Eye (tissue), 1 donor: ENCODE measurements around the gene NHEJ1.

Experiments used
- DNase-seq: peaks from one replicate; pipeline ENCODE4 v3.0.0-alpha.2; 2015

Gene NHEJ1

DNA sequence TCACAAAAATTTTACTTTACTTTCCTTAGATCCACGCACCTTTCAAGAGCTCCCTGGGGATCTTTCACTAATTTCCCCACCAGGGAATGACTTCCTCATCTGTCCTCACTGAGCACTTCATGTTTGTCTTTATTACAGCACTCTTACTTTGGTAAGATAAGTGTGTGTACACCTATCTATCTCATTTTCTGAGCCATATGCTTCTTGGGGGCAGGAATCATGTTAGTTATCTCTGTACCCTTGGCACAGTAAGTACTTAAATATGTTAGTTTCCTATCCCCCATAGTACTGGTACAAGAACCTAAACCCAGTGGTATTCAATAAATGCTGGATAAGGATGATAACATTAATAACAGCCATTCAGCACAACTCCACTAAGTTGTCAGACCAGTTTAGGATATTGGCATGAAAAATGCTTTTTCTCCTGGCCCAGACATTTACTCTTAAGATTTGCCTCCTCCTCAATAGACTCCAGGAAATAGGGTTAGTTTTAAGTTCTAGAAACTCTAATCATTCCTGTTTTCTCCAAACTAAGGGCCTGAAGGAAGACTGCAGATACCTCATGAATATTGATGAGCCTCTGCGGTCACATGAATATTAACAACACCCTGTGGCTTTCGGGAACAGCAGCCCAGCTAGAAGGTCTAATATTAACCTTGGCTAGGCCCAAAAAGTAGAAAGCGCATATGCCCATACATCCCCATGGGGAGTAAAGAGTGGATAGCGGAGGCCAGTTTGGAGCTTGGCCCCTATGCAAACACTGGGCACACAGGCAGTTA, 38.2 kb downstream of the NHEJ1 start:
- no peak for DNase-seq

DNA sequence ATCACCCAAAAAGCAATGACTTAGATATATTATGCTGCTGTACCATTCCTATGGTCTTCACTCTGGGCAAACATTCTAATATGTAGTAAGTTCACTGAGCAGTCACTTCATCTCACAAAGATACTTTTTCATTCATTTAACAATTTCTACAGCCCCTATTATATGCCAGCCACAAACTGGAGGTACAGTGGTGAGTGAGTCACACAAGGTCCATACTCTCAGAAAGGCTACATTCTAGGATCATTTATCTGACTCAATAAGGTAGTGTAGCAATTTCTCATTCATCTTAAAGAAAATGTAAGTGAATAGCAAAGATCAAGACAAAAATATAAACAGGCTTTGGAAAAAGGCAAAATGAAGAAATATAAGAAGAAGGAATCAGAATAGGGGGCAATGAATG, 40.5 kb downstream of the NHEJ1 start:
- DNase-seq = no peak

DNA sequence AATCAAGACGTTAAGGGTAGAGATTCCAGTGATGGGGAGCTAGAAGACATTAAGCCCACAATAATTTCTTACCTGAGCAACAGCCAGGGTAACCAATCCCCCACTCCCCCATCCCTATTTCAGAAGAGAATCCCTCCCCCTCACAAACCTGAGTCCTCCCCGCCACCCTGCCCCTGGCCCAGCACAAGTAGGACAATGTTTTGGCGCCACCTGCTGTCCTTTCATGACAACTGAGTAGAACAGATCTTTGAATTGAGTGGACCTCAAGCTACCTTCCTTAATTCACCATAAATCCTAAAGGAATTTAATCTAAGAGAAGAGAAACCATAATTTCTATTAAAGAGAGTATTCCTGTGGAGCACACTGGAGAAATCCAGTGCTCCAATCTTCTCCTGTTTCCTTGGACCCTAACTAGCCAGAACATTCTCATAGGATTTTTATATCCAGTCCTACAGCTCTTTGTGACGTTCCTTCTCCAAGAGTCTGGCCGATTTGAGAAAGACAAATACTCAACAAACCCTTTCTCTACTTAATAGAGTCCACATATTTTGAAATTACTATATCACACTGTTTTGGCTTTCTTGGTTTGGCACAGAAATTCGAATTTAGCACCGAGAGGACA, 41.1 kb downstream of the NHEJ1 start:
- DNase-seq = peak; percentile 76

DNA sequence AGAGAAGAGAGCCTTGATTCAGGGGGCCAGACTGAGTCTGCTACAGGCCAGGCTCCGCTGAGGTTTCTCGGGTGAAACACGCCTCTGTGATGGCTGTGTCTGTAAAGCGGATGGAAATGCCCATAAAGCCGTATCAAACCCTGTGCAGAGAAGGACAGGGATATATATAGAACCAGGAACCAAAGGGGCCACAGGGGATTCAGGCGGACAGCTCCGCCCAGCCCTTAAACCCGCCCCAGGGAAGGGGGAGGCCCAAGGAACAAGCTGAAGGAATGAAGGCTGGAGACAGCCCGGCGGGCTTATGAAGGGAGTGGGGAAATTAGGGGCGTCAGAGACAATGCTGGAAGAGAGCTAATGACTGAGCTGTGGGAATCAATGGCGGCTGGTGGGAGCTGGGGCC, 42.1 kb downstream of the NHEJ1 start:
- no peak for DNase-seq

DNA sequence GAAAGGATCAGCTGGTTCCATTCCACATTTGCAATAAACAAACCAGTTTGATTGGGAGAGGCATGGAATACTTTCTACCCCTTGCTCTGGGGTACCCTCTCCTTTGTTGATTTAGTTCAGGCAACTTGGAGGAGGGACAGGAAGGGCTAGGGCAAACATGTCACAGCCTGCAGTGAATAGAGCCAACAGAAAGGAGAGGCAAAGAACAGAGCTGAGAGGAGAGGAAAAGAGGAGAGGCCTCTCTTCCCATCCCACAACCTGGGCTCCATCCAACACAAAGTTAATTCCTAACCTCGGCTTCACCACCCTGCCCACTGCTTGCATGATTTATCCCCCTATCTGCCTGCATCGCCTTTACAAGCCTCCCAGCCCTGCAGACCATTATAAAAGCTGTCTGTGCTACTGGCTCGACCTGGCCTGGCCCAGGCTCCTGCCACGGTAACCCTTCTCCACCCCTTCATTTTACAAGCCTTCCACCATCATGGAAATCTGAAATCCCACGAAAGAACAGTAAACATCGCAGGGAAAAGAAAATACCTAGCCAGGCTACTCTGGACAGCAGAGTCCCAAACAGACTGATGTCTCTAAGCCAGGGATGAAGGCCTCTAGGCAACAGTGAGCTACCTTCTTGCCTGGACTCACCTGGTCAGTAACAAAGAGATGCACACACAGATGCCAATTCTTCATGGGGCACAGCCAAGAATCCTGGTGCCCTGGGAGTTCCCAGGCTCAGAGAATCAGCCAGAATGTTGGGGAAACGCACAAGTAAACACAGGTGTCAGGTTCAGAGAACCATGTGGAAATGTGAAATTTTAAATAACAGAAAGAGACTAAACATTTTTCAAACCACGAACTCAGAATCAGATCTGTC, 43.6 kb downstream of the NHEJ1 start:
- DNase-seq = no peak

DNA sequence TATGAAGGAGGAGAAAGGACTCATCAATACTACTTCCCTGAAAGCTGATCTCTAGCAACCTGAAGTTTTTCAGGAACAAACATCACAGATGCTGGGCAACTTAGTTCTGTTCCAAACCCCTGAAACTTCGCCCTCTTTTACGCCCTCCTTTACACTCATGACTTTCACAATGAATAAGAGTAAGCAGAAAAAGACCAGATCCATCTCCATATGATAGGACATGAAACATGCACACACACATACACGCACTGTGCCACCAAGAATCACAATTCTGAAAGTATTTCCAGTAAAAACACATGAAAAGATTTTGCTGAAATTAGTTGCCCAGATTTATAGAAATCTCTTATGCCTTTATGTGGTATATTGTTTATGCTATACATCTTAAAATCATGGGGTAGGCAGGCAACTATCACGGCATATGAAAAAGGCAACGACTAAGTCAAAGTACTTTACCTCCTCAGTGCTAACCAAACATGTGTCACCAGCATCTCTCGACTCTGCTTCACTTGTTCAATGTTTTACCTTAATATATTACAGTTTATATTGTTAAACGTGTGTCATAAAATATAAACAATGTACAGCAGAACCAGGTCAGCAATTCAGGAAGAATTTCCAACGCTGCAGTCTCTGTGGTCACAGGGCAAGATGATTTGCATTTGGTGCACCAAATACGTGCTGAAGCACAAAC, 47.8 kb downstream of the NHEJ1 start:
- no peak for DNase-seq

DNA sequence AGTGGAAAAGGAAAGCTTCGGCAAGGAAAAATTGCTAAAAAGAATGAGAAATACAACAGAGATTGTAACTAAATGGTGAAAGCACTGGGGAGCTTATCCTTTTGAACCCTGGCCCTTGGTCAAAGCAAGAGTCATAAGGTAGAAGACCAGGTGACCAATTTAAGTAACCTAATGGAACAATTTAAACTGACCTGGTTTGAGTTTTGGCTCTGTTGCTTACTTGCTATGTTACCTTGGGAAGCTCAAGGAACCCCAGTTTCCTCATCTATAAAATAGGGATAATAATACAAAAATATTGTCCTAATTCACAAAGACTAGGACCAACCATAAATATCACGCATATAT, 48.6 kb downstream of the NHEJ1 start:
- no peak for DNase-seq

DNA sequence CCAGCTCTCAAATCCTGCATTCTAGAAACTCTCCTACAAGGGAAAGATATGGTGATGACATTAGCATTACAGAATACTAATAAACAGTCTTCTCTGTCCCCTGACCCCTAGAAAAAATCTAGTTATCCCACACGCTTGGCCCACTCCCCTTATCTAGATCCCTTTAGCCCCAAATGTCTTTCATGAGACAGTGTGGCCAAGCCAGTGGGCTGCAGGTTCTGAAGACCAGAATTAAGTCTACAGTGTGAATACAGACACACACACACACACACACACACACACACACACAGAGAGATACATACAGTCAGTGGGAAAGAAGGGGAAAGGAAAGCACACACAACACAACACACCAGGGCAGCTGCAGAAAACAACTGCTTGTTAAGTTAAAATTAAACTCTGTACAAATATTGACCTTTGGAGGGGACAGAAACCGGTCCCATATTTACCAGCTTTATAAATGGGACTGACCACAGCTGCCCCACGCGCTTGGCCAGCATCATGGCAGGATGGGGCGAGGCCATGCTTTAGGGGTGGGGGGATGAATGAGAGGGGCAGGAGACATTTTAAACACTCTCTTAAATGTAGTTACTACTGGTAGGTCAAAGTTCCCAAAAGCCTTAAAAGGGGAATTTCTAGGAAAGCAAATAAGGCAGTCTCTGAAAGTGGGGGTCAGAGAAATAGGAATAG, 49.1 kb downstream of the NHEJ1 start:
- no peak for DNase-seq

DNA sequence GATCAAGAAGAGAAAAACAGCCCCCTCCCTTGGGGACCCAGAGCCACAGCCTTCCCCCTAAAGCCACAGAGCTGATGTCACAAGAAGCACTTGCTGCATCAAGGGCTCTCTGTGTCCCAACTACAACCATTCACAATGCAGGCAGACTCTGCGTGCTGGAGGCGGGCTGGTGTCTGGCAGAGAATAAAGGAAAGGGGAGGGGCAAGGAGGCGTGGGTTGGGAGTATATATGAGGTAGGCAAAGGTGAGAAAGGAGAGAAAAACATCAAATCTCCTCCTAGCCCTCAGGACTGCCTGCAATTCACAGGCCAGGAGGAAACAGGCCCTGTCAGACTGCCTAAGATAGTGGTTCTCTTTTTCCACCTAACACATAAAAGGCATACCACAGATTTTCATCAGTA, 51.1 kb downstream of the NHEJ1 start:
- no peak for DNase-seq

DNA sequence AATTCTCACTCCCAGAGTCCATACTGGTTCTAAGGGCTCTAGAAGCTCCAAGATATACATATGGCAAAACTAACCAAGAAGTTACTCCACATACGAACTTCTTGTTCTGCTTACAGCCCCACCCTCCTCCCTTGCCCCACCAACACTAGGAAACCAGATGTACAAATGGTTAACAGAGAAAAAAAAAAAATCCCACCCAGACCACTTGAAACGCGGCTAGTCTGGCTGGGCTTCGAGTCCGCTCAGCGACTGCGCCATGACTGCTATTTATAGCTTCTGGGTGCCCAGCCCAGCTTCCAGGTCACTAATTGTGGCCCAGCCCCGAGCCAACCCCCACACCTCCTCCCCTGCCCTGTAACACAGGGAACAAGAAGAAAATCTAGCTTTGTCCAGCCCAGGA, 52.9 kb downstream of the NHEJ1 start:
- no peak for DNase-seq

DNA sequence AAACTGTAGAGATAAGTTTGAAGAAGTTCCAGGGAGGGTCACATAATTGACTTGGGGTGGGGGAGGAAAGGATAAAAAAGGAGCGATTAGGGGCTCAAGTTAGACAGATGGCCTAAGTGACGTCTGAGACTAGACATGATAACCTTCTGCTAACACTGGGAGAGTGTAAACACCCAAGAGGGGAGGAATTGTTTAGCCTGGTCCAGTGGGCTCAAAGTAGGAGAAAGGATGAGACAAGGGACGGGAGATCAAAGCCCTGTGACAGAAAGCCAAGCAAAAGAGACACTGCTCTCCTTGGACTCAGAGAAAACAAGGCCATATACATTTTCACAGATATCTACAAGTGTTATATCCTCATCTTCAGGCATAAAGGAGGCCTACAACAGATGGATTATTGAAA, 54.4 kb downstream of the NHEJ1 start:
- DNase-seq = no peak

DNA sequence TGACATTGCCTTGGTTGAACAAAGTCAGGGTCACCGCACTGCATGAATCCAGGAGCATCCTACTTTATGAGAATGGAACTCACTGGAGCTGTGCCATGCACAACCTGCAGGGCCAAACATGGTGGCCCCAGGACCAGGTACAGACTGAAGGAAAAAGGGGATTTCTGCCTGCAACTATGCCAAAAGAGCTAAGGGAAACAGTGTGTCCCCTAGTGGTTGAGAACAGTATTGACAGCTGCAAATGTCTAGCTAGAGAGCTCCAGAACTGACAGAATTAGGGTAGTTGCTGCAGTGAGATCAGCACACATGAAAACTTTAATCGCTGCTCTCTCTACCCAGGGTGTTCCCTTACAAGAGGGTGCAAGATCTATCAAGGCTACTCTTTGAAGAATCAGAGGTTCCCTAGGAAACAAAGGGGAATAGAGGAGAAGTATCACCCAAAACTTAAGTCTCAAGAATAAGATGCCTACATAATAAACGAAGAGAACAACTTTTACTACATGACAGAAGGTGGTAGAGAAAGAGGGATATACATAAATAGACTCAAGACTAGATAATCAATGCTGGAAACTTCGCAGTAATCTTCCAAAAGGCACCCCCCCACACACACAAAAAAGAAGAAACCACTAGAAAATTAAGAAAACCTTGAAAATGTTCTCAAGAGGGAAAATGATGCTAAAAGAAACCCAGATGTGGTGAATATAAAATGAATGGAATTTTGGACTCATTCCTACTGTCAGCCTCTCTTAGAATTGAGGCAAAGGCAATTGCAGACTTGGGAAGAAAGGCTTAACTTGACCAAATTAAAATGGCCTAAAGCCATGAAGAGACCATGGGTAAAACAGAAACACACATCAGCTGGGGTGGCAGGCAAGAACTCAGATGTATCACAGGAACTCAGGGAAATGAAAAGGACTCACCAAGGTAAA, 56.2 kb downstream of the NHEJ1 start:
- peak; percentile 31 for DNase-seq

DNA sequence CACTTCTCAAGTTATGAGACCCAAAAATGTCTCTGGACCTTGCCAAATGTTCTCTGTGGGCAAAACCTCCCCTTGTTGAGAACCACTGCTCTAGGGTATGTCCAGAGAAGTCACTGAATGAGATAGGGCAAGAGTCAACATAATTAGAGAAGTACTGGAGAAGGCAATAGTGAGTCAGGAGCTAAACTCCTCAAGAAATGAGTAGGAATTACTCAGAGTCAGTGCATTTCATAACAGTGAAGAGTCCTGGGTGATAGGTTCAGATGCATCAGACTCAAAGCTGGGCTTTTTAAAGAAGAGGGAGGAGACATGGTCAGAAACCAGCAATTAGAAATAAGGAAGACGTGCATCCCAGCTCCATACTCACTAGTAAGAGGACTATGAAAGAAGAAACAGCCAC, 61.3 kb downstream of the NHEJ1 start:
- no peak for DNase-seq

DNA sequence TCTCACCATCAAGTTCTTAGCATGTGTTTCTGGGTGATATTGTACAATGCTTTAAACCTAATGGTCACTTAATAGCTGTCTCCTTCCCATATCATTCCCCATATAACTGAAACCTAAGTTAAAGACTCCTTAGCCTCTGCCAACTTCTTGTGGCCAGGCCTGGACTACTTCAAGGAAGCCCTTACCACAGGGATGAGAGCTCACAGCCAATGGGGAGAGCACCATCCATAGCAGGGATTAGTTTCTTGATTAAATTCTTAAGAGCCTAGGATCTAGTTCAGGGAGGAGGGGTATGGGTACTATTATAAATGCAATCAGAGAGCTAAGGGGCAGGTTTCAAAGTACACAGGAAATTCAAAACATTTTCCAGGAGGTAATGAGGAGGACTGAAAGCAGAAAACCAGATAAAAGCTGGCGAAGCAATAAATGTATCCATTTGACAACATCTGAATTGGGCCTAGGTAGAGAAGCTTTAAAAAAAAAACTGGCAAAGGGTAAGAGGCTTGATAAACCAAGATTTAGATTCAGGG, 65.1 kb downstream of the NHEJ1 start:
- no peak for DNase-seq

DNA sequence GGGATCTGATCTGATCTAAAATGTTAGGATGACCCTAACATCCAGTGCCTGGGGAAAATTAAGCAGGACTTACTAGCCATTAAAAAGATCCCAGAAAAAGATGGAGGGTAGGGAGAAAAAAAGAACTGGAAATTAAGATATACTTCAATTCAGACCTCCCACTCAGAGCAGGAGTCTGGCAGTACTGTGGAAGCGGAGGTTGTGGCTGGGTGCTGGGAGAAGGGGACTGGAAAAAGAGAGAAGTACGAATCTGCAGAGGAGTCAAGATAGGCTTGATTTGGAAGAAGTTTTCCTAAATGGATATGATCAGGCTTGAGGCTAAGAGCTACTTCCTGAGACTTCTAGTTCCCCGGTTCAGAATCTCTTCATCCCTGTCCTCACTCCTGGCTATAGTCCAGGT, 66.4 kb downstream of the NHEJ1 start:
- DNase-seq = no peak

DNA sequence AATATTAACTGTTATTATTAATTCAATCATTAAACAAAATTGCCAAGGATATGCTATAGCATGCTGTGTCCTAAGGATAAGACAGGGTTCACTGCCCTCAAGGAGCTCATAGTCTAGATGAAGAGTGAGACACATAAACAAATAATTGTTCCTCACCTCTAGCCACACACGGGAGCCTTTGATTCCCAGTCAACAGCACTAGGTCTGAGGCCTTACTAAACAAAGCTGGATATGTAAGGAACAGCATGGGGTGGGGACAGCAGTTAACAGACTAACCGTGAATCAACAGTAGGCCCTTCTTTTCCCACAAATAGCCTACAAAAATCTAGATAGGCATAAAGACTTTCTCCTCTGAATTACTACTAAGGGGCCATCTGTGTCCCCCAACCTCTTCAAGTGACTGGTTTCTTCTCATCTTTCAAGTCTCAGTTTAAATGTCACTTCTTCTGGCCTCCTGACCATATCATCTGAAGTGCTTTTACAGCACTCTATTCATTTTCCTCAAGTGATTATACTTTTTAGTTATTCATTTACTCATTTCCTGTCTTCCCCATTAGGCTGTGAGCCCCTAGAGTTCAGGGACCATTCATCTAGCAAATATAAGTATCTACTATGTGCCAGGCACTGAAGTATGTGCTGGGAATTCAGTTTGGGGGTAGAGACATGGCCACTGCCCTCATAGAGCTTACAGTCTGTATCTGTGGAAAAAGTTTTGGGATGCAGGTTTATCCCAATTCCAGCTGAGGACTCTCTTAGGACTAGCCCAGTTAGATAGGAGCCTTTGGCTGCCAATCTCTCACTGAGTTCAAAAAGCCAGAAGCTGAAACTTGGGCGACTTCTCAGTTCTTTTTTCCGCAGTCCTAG, 69.9 kb downstream of the NHEJ1 start:
- no peak for DNase-seq

DNA sequence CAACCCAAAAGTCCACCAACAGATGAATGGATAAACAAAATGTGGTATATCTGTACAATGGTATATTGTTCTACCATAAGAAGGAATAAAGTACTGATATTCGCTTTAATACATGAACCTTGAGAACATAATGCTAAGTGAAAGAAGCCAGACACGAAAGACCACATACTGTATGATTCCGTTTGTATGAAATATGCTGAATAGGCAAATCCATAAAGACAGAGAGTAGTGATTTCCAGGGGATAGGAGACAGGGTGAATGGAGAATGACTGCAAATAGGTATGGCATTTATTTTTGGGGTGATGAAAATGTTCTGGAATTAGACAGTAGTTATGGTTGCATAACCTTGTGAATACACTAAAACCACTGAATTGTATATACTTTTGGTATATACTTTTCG, 71.3 kb downstream of the NHEJ1 start:
- DNase-seq = no peak

DNA sequence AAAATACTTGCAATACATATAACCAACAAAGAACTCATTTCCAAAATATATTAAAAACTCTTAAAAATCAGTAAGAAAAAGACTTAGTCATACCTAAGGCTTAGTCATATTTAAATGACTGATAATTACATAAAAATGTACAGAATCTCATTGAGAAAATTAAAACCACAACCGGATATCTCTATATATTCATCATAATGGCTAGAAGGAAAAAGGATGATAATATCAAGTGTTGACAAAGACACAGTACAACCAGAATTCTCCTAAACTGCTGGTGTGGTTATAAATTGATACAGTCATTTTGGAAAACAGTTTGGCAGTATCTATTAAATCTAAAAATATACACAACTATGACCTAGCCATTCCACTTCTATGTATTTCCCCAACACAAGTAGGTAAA, 72.8 kb downstream of the NHEJ1 start:
- DNase-seq = no peak

DNA sequence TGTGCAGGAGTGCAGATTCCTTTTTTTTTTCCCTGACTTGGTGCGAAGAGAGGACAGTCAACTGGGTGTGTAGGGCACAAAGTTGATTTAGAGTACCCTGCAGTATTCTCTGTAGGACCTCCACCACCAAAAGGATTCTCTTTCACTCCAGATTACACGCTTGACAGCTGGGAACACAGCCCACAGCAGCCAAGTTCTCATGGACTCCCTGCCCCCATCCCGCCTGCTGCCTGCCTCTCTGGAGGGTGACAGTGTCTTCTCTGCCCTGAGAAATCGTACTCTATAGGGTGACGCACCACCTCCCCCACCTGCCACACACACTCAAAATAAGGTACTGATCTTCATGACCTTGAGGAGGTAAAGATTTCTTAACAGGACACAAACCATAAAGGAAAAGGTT, 73.3 kb downstream of the NHEJ1 start:
- peak; percentile 49 for DNase-seq

DNA sequence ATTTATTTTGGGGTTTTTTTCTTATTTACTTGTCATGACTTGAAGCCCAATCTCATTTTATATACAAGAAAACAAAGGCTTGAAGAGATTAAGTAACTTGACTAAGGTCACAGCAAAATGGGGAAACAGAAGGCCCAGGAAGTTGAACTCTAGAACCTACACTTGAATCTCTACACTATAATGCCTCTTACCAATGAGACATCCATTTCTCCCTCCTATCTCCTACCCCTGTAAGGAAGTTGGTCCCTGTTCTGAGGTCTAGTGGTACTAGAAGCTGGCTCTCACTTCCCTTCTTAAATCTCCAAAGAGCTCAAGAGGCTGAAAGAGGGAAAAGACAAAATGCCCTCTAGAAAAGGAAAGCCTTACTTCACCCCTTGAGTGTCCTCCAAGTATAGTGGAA, 74.4 kb downstream of the NHEJ1 start:
- DNase-seq = no peak
